H9 (cell line): ENCODE measurements around the gene DPPA3. TPM values are rescaled to one million over a fixed set of nuclear protein-coding genes. Genes with fewer than 3 reads are reported as not detected.
A peak's percentile ranks its signal among the peaks of the same experiment; 100 is the strongest.

ENCODE experiments used
- DNase-seq: peaks from one replicate; pipeline ENCODE4 v3.0.0-alpha.2; 2017
- H2AFZ ChIP-seq: one replicate; pipeline ENCODE4 v1.6.1; 2013; ENCODE audit warnings: mild to moderate bottlenecking, low read length, control low read depth, moderate library complexity
- H2AK5ac ChIP-seq: 2 replicates; pipeline ENCODE4 v1.6.1; 2013; ENCODE audit warnings: low read length, control low read depth, mixed read lengths; ENCODE audit not compliant: insufficient read length
- H2BK120ac ChIP-seq: one replicate; pipeline ENCODE4 v1.6.1; 2013; ENCODE audit warnings: low read depth, mild to moderate bottlenecking, low read length, control low read depth, inconsistent platforms; ENCODE audit not compliant: poor library complexity, severe bottlenecking
- H2BK12ac ChIP-seq: 2 replicates; pipeline ENCODE4 v1.6.1; 2013; ENCODE audit warnings: low read length, control low read depth, mixed read lengths, low read depth; ENCODE audit not compliant: insufficient read length
- H2BK15ac ChIP-seq: 2 replicates; pipeline ENCODE4 v1.6.1; 2013; ENCODE audit warnings: low read depth, low read length, control low read depth
- H2BK20ac ChIP-seq: one replicate; pipeline ENCODE4 v1.6.1; 2013; ENCODE audit warnings: low read depth, mild to moderate bottlenecking, low read length, control low read depth, inconsistent platforms; ENCODE audit not compliant: poor library complexity, severe bottlenecking
- H2BK5ac ChIP-seq: 2 replicates; pipeline ENCODE4 v1.6.1; 2013; ENCODE audit warnings: low read length, control low read depth, mixed read lengths; ENCODE audit not compliant: insufficient read length
- H3K14ac ChIP-seq: 2 replicates; pipeline ENCODE4 v1.6.1; 2013; ENCODE audit warnings: low read length, control low read depth; ENCODE audit not compliant: insufficient read depth
- H3K18ac ChIP-seq: 2 replicates; pipeline ENCODE4 v1.6.1; 2013; ENCODE audit warnings: low read depth, mild to moderate bottlenecking, mixed read lengths, low read length, control low read depth; ENCODE audit not compliant: insufficient read length
- H3K23ac ChIP-seq: 2 replicates; pipeline ENCODE4 v1.6.1; 2013; ENCODE audit warnings: low read length, control low read depth, mixed read lengths, low read depth; ENCODE audit not compliant: insufficient read length
- H3K23me2 ChIP-seq: 2 replicates; pipeline ENCODE4 v1.6.1; 2013; ENCODE audit warnings: low read depth, mild to moderate bottlenecking, mixed read lengths, low read length, control low read depth; ENCODE audit not compliant: insufficient read length, poor library complexity, severe bottlenecking
- H3K27ac ChIP-seq: 2 replicates; pipeline ENCODE4 v1.5.1; 2013; ENCODE audit warnings: low read length, control low read depth, mixed read lengths, low read depth; ENCODE audit not compliant: insufficient read length
- H3K27me3 ChIP-seq: 2 replicates; pipeline ENCODE4 v1.6.1; 2013; ENCODE audit warnings: low read length, control low read depth, inconsistent platforms; ENCODE audit not compliant: insufficient read depth
- H3K4ac ChIP-seq: 2 replicates; pipeline ENCODE4 v1.6.1; 2013; ENCODE audit warnings: low read depth, mild to moderate bottlenecking, control low read depth, inconsistent platforms, low read length, moderate library complexity
- H3K4me1 ChIP-seq: 2 replicates; pipeline ENCODE4 v1.6.1; 2013; ENCODE audit warnings: low read length, control low read depth, inconsistent platforms; ENCODE audit not compliant: insufficient read depth
- H3K4me2 ChIP-seq: 2 replicates; pipeline ENCODE4 v1.6.1; 2013; ENCODE audit warnings: low read length, control low read depth, mixed read lengths; ENCODE audit not compliant: insufficient read length, insufficient read depth
- H3K56ac ChIP-seq: 2 replicates; pipeline ENCODE4 v1.6.1; 2013; ENCODE audit warnings: low read depth, mild to moderate bottlenecking, mixed read lengths, low read length, control low read depth; ENCODE audit not compliant: insufficient read length
- H3K79me1 ChIP-seq: 2 replicates; pipeline ENCODE4 v1.6.1; 2013; ENCODE audit warnings: low read depth, mild to moderate bottlenecking, moderate library complexity, low read length, control low read depth, inconsistent platforms; ENCODE audit not compliant: insufficient read depth, poor library complexity, severe bottlenecking
- H3K79me2 ChIP-seq: 2 replicates; pipeline ENCODE4 v1.6.1; 2013; ENCODE audit warnings: low read length, control low read depth, inconsistent platforms; ENCODE audit not compliant: insufficient read depth
- H3K9ac ChIP-seq: 2 replicates; pipeline ENCODE4 v1.6.1; 2013; ENCODE audit warnings: low read length, control low read depth, mixed read lengths; ENCODE audit not compliant: insufficient read length; ENCODE audit errors: extremely low read depth
- H3K9me3 ChIP-seq: one replicate; pipeline ENCODE4 v1.6.1; 2013; ENCODE audit warnings: low read depth, low read length, inconsistent platforms; ENCODE audit not compliant: control insufficient read depth
- H3T11ph ChIP-seq: one replicate; pipeline ENCODE4 v1.6.1; 2013; ENCODE audit warnings: mild to moderate bottlenecking, low read length, control low read depth, inconsistent platforms
- H4K20me1 ChIP-seq: one replicate; pipeline ENCODE4 v1.6.1; 2013; ENCODE audit not compliant: control insufficient read depth, insufficient read length, insufficient read depth
- H4K5ac ChIP-seq: 2 replicates; pipeline ENCODE4 v1.6.1; 2013; ENCODE audit warnings: low read depth, mild to moderate bottlenecking, mixed read lengths, low read length, control low read depth; ENCODE audit not compliant: insufficient read length
- H4K8ac ChIP-seq: replicated peaks from 2 replicates; pipeline ENCODE4 v1.6.1; 2013; ENCODE audit warnings: low read length, control low read depth, mixed read lengths, low read depth; ENCODE audit not compliant: insufficient read length
- H4K91ac ChIP-seq: 2 replicates; pipeline ENCODE4 v1.6.1; 2013; ENCODE audit warnings: low read depth, mild to moderate bottlenecking, moderate library complexity, mixed read lengths, low read length, control low read depth; ENCODE audit not compliant: insufficient read length
- H3K27ac Mint-ChIP-seq, 3 experiments: 2 replicates in 2 of 3; 3 replicates in 1 of 3; pipeline ENCODE4 v1.8.0; 2020 to 2021; ENCODE audit warnings: mixed read lengths in 3 of 3, mild to moderate bottlenecking in 1 of 3, moderate library complexity in 1 of 3
- H3K27me3 Mint-ChIP-seq: 2 replicates; pipeline ENCODE4 v1.8.0; 2021; ENCODE audit warnings: low read depth, mild to moderate bottlenecking, moderate library complexity, mixed read lengths
- H3K36me3 Mint-ChIP-seq, 3 experiments: 2 replicates in 2 of 3; 3 replicates in 1 of 3; pipeline ENCODE4 v1.8.0; 2020 to 2021; ENCODE audit warnings: low read depth in 3 of 3, mixed read lengths in 3 of 3; ENCODE audit not compliant: insufficient read depth in 1 of 3
- H3K4me1 Mint-ChIP-seq, 2 experiments: 2 replicates each; pipeline ENCODE4 v1.8.0; 2020; ENCODE audit warnings: mixed read lengths in 2 of 2
- H3K4me3 Mint-ChIP-seq, 2 experiments: 2 replicates in 1 of 2; 3 replicates in 1 of 2; pipeline ENCODE4 v1.8.0; 2020 to 2021; ENCODE audit warnings: mild to moderate bottlenecking in 2 of 2, mixed read lengths in 2 of 2, moderate library complexity in 1 of 2
- H3K9me3 Mint-ChIP-seq, 2 experiments: 2 replicates in 1 of 2; 3 replicates in 1 of 2; pipeline ENCODE4 v1.8.0; 2020; ENCODE audit warnings: mild to moderate bottlenecking in 2 of 2, mixed read lengths in 2 of 2, moderate library complexity in 1 of 2
- CTCF ChIP-seq: fragments of 200-600 bp; sonication (generic); conservative IDR thresholded peaks from 3 replicates; pipeline ENCODE4 v1.8.0; 2021; ENCODE audit warnings: antibody characterized with exemption, mild to moderate bottlenecking
- WGBS: extraction: QIAGEN DNeasy Blood & Tissue Kit; methylation state at CpG from one replicate; pipeline ENCODE4 v1.1.7; 2013; ENCODE audit warnings: missing lambda C conversion rate, low lambda C conversion rate, mixed read lengths; ENCODE audit not compliant: insufficient read length; ENCODE audit errors: extremely low coverage; 5-methylcytosine and 5-hydroxymethylcytosine counted together
- total RNA-seq: library from RNA; stranded (reverse); gene quantifications from 2 replicates; pipeline ENCODE4 v1.2.1, GENCODE V29; 2021

DPPA3 gene
- total RNA-seq, 1 experiment from 2014 or later, result 1.4 TPM

GRCh38 chr12:7695237-7695560, 16.0 kb upstream of the DPPA3 start:
- Mint-ChIP-seq H3K27me3 (no peaks in the 10 kb centered on the region), H3K4me3 (peak overlapping the region; percentile 7 to 9; a peak in 4 of 5 replicates)

More at GRCh38 chr12:7695237-7695560, 16.0 kb upstream of the DPPA3 start:
- no peak for TF ChIP-seq CTCF
- no peaks in the 10 kb centered on the region for H3K23me2 ChIP-seq
- no peak overlapping the region for H3K4ac ChIP-seq
- peak overlapping the region; percentile 89 to 99 (median 92) for H3K27ac Mint-ChIP-seq
- H2BK5ac ChIP-seq, result no peak overlapping the region
- no peak overlapping the region for H2BK120ac ChIP-seq
- H3K4me2 ChIP-seq, result no peak overlapping the region
- H3K27me3 ChIP-seq, result no peaks in the 10 kb centered on the region
- H3K56ac ChIP-seq, result no peak overlapping the region
- no peak overlapping the region for H3K9ac ChIP-seq
- H3K27ac ChIP-seq, result peak overlapping the region; percentile 58
- H3K14ac ChIP-seq, result no peak overlapping the region
- H4K20me1 ChIP-seq, result no peaks in the 10 kb centered on the region
- peaks cover 37 to 41% of the 10 kb centered on the region in 2 experiments for H3K4me1 Mint-ChIP-seq
- H3K9me3 ChIP-seq, result no peaks in the 10 kb centered on the region
- H3T11ph ChIP-seq, result no peak overlapping the region
- no peak overlapping the region for H3K23ac ChIP-seq
- H4K8ac ChIP-seq, result no peak overlapping the region
- no peak overlapping the region for H2BK20ac ChIP-seq
- H3K79me2 ChIP-seq, result no peaks in the 10 kb centered on the region
- WGBS, result no CpG with 5 or more reads among the region's 10 CpGs
- H3K18ac ChIP-seq, result no peak overlapping the region
- no peak overlapping the region for H2BK15ac ChIP-seq
- DNase-seq, result no peak
- peaks cover 0 to 3% (median 0%) of the 10 kb centered on the region in 3 experiments; a peak in 2 of 7 replicates for H3K36me3 Mint-ChIP-seq
- no peak overlapping the region for H4K91ac ChIP-seq
- peaks cover 4% of the 10 kb centered on the region; the same call in 1 of the 2 replicates for H3K4me1 ChIP-seq
- H3K79me1 ChIP-seq, result no peaks in the 10 kb centered on the region
- H2AFZ ChIP-seq, result no peak overlapping the region
- H2AK5ac ChIP-seq, result no peak overlapping the region
- H4K5ac ChIP-seq, result no peak overlapping the region
- no peaks in the 10 kb centered on the region; a peak in 1 of 5 replicates for H3K9me3 Mint-ChIP-seq
- H2BK12ac ChIP-seq, result no peak overlapping the region
